Gastroesophageal sphincter (tissue), 3 donors: ENCODE data around the gene THSD4.

Experiments
- POLR2A ChIP-seq, 2 donors: fragments of 450-650 bp; IDR thresholded peaks; one replicate each; pipeline ENCODE4 v1.6.1; 2017; ENCODE audit warnings: antibody characterized with exemption in 2 of 2, mild to moderate bottlenecking in 2 of 2, moderate library complexity in 1 of 2
- POLR2AphosphoS5 ChIP-seq: sonication (generic); formaldehyde crosslinking; IDR thresholded peaks from one replicate; pipeline ENCODE4 v1.6.1; 2017; ENCODE audit warnings: antibody characterized with exemption
- TF ChIP-seq, protein P1 (sequence below), 4 experiments: fragments of 200-600 bp in 2 of 4; fragments of 450-650 bp in 2 of 4; sonication (generic) in 1 of 4; IDR thresholded peaks; one replicate each; pipeline ENCODE4 v1.5.1; 2017 to 2019; ENCODE audit warnings: antibody characterized with exemption in 4 of 4, mild to moderate bottlenecking in 2 of 4, moderate library complexity in 2 of 4

DNA sequence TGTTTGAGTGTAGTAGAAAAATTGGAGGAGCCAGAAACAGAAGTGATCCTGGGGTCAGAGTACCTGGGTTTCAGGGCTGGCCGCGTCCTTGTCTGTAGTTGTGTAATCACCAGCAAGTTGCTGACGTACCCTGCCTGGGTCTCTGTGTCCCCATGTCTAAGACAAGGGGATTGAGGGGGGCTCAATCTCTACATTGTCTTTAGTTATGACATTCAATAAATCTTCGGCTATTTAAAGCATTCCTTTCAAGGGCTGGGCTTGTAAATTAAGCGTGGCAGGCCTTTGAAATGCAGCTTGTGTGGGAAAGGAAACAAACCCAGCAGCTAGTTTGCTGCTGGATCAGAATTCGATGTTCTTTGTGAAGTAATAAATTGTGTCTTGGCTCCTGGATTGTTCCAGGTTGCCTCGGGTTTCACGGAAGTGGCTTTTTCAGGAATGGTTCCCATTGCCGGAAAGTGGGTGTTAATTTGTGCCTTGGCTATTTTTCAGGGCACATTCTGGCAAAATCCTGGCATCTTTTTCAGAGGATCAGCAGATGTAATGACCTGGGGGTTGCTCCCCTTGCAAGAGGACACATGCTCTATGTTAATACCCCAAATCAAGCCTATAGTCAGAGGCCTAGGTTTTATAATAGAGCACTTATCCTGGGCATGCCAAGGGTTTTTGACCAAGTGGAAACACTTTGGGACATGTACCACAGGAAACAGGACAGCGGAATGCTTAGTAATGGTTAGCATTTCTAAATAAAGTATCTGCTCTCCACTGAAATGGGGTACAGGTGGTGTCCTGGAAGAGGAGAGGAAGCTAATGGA lies 400.3 kb downstream of the THSD4 start:
- TF ChIP-seq, protein P1, sequence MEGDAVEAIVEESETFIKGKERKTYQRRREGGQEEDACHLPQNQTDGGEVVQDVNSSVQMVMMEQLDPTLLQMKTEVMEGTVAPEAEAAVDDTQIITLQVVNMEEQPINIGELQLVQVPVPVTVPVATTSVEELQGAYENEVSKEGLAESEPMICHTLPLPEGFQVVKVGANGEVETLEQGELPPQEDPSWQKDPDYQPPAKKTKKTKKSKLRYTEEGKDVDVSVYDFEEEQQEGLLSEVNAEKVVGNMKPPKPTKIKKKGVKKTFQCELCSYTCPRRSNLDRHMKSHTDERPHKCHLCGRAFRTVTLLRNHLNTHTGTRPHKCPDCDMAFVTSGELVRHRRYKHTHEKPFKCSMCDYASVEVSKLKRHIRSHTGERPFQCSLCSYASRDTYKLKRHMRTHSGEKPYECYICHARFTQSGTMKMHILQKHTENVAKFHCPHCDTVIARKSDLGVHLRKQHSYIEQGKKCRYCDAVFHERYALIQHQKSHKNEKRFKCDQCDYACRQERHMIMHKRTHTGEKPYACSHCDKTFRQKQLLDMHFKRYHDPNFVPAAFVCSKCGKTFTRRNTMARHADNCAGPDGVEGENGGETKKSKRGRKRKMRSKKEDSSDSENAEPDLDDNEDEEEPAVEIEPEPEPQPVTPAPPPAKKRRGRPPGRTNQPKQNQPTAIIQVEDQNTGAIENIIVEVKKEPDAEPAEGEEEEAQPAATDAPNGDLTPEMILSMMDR (IDR thresholded peaks at IDR 0.05): no peak
- TF ChIP-seq POLR2A (IDR thresholded peaks at IDR 0.05) (no peak), POLR2AphosphoS5 (no peak)
